MCF 10A (cell line): ENCODE results near the gene MET. TPM values are rescaled to one million over a fixed set of nuclear protein-coding genes. Genes with fewer than 3 reads are reported as not detected.

Experiments used
- BruUV-seq: library from RNA; stranded (reverse); fragments of 400-500 nt; replicated peaks from 2 replicates; lab custom pipeline; 2021; lab: Mats Ljungman, UMichigan
- CTCF ChIA-PET: fragments of 300-600 bp; sonication (Branson Sonifier 250); formaldehyde crosslinking; extraction: SDS; loops from one replicate; lab custom pipeline; 2021; ENCODE audit warnings: antibody characterized with exemption, inconsistent platforms; lab: Yijun Ruan, JAX
- POLR2A ChIA-PET: fragments of 300-600, 350-650 bp; sonication (Branson Sonifier 250); formaldehyde crosslinking; extraction: SDS; loops from one replicate; lab custom pipeline; 2020; ENCODE audit warnings: antibody characterized with exemption, inconsistent platforms; lab: Yijun Ruan, JAX
- DNase-seq: peaks from one replicate; pipeline ENCODE4 v3.0.0-alpha.2; 2018; ENCODE audit not compliant: unreplicated experiment
- H3K27ac Mint-ChIP-seq: one replicate; pipeline ENCODE4 v1.8.0; 2022; ENCODE audit warnings: mild to moderate bottlenecking, low read depth, mixed read lengths; ENCODE audit not compliant: unreplicated experiment
- H3K27me3 Mint-ChIP-seq: one replicate; pipeline ENCODE4 v1.8.0; 2022; ENCODE audit warnings: mixed read lengths; ENCODE audit not compliant: insufficient read depth, unreplicated experiment
- H3K36me3 Mint-ChIP-seq: one replicate; pipeline ENCODE4 v1.8.0; 2022; ENCODE audit warnings: mild to moderate bottlenecking, moderate library complexity, mixed read lengths; ENCODE audit not compliant: insufficient read depth, unreplicated experiment
- H3K4me1 Mint-ChIP-seq: one replicate; pipeline ENCODE4 v1.8.0; 2022; ENCODE audit warnings: mixed read lengths; ENCODE audit not compliant: insufficient read depth, unreplicated experiment
- H3K4me3 Mint-ChIP-seq: one replicate; pipeline ENCODE4 v1.8.0; 2022; ENCODE audit warnings: mild to moderate bottlenecking, moderate library complexity, mixed read lengths; ENCODE audit not compliant: unreplicated experiment
- H3K9me3 Mint-ChIP-seq: one replicate; pipeline ENCODE4 v1.8.0; 2022; ENCODE audit warnings: mixed read lengths; ENCODE audit not compliant: unreplicated experiment
- intact Hi-C: fragments of 100-400 bp; cut with micrococcal nuclease; formaldehyde crosslinking; loops from 2 replicates; pipeline ENCODE4 v1.14.1; 2022
- total RNA-seq: library from RNA; stranded (reverse); gene quantifications from 2 replicates; pipeline ENCODE4 v1.2.3, GENCODE V29; 2022
- TF ChIP-seq, protein P1 (sequence below): fragments of 200-600 bp; IDR thresholded peaks from one replicate; pipeline ENCODE4 v1.8.0; 2022; ENCODE audit warnings: antibody characterized with exemption, mild to moderate bottlenecking; ENCODE audit not compliant: unreplicated experiment

Gene MET
- total RNA-seq, 1 experiment from 2014 or later = 129 TPM

DNA sequence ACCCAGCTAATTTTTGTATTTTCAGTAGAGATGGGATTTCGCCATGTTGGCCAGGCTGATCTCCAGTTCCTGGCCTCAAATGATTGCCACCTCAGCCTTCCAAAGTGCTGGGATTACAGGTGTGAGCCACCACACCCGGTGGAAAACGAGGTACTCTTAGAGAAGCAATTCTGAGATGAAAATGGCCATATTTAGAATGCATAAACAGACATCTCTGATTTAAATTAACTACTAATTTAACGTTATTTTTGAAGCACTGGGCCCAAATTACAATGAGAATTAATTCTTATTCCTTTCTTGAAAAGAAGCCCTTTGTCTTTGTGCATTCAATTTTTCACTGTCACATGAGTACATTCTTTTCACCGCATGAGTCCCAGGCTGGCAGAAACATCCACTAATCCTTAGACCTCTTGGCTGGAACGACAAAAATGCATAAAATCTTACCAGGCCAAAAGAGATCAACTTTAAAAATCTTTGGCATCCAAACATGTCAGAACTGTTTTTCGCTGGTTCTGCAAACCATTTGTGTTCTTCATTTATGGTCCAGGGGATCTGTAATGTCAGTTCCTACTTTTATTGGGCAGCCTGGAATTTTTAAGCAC, 130.2 kb downstream of the MET start:
- peaks cover 23% of the 10 kb centered on the region for H3K4me1 Mint-ChIP-seq
- ChIA-PET CTCF (interaction anchor here (0.7 to 10.0 kb wide), 13 partner anchors 11 to 211 kb away, joined by 3 to 205 read pairs (median 3); partner anchors contain the start of gene MET), POLR2A (interaction anchor here (0.6 to 1.4 kb wide), 10 partner anchors 9 to 1563 kb away, joined by 3 to 7 read pairs (median 3); partner anchors contain the start of gene MET)
- intact Hi-C loops = no loop called here
- DNase-seq = no peak
- peaks cover 32% of the 10 kb centered on the region for H3K36me3 Mint-ChIP-seq
- TF ChIP-seq, protein P1, sequence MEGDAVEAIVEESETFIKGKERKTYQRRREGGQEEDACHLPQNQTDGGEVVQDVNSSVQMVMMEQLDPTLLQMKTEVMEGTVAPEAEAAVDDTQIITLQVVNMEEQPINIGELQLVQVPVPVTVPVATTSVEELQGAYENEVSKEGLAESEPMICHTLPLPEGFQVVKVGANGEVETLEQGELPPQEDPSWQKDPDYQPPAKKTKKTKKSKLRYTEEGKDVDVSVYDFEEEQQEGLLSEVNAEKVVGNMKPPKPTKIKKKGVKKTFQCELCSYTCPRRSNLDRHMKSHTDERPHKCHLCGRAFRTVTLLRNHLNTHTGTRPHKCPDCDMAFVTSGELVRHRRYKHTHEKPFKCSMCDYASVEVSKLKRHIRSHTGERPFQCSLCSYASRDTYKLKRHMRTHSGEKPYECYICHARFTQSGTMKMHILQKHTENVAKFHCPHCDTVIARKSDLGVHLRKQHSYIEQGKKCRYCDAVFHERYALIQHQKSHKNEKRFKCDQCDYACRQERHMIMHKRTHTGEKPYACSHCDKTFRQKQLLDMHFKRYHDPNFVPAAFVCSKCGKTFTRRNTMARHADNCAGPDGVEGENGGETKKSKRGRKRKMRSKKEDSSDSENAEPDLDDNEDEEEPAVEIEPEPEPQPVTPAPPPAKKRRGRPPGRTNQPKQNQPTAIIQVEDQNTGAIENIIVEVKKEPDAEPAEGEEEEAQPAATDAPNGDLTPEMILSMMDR = no peak
- peak overlapping the region; percentile 37 for H3K4me3 Mint-ChIP-seq
- no TSS peak for BruUV-seq
- H3K27ac Mint-ChIP-seq = peak overlapping the region; percentile 82
- H3K27me3 Mint-ChIP-seq = no peaks in the 10 kb centered on the region
- no peaks in the 10 kb centered on the region for H3K9me3 Mint-ChIP-seq

DNA sequence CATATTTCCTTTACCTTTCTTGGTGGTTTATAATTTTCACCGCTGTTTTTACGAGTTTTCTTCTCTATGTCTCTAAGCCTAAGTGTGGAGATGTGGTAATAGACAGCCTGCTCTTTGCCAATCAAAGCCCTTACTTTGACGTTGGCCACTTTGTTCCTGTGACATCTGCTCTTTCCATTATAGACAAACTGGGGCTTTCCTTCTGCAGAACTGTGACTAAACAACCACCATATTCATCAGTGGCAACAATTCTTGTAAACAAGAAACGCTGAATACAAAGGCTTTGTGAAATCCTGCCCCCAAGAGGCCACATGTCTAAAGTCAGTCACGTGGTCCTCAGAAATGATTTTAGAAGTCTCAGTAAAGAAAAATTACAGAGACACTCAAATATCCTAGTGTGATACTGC, 130.8 kb downstream of the MET start:
- peak overlapping the region; percentile 37 for H3K4me3 Mint-ChIP-seq
- CTCF ChIA-PET = interaction anchor here (0.7 to 10.0 kb wide), 8 partner anchors 23 to 600 kb away, joined by 3 to 205 read pairs (median 4); no protein-coding TSS in a partner anchor
- BruUV-seq = no TSS peak

DNA sequence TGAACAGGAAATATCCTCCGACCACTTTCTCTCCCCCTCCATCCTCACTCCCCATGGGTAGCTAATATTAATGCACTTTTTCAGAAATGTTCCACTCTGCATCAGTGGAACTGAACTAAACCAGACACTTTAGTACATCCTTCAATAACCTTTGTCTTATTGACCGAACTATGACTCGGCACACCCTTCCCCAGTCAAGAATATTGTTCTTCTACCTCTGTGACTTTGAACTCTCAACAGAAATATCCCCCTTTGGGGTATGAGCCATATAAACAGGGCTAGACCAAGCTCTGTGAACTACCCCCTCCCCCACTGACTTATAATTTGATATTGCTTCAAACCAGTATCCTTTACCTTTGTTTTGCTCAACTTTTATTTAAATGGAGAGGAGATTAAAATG, 132.5 kb downstream of the MET start:
- Mint-ChIP-seq H3K4me3 (no peak overlapping the region), H3K4me1 (peaks cover 22% of the 10 kb centered on the region), H3K27me3 (no peaks in the 10 kb centered on the region), H3K36me3 (peaks cover 10% of the 10 kb centered on the region), H3K9me3 (no peaks in the 10 kb centered on the region), H3K27ac (no peak overlapping the region)
- TF ChIP-seq, protein P1 = no peak
- CTCF ChIA-PET = interaction anchor here (0.6 to 10.0 kb wide), 9 partner anchors 49 to 1050 kb away, joined by 3 to 205 read pairs (median 4); no protein-coding TSS in a partner anchor
- intact Hi-C loops = no loop called here
- no TSS peak for BruUV-seq
- no peak for DNase-seq
- POLR2A ChIA-PET = interaction anchor here (0.7 kb wide), 2 partner anchors 130 to 532 kb away, joined by 3 read pairs; no protein-coding TSS in a partner anchor

More for the DNA sequence above, 130.8 kb downstream of the MET start:
- DNase-seq = peak; percentile 77
- Mint-ChIP-seq H3K27me3 (no peaks in the 10 kb centered on the region), H3K27ac (peak overlapping the region; percentile 82), H3K9me3 (no peaks in the 10 kb centered on the region), H3K4me1 (peaks cover 20% of the 10 kb centered on the region), H3K36me3 (peaks cover 27% of the 10 kb centered on the region)
- POLR2A ChIA-PET = interaction anchor here (0.7 to 1.1 kb wide), 2 partner anchors 11 to 169 kb away, joined by 3 to 4 read pairs; no protein-coding TSS in a partner anchor
- intact Hi-C loops = no loop called here
- TF ChIP-seq, protein P1 = peak; percentile 20

DNA sequence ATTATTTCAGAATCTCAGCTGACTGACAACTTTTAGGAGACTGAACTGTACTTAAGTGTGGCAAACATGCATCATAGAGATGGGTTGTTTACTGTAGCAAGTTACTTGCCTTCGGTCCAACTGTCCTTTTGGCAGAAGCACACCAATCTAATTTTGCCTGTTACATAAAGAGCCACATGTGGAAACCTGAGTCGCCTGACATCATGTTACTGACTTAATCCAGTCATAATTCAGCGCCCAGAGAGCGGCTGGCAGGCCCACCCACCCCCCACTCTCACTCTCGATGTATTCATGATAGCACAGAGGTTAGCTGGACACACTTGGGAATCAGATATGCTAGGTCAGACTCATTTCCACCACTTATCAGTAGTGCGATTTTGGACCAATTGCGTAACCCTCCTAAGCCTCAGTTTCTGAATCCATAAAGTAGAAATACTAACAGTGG, 133.1 kb downstream of the MET start:
- Mint-ChIP-seq H3K9me3 (no peaks in the 10 kb centered on the region), H3K36me3 (peaks cover 9% of the 10 kb centered on the region), H3K27ac (no peak overlapping the region), H3K4me1 (peaks cover 29% of the 10 kb centered on the region), H3K27me3 (no peaks in the 10 kb centered on the region), H3K4me3 (no peak overlapping the region)
- ChIA-PET CTCF (interaction anchor here (0.6 to 10.0 kb wide), 3 partner anchors 52 to 211 kb away, joined by 3 to 205 read pairs (median 10); no protein-coding TSS in a partner anchor), POLR2A (interaction anchor here (1.2 kb wide), 1 partner anchor 88 kb away, joined by 4 read pairs; no protein-coding TSS in a partner anchor)
- no TSS peak for BruUV-seq
- intact Hi-C loops = loop anchor here (5.0 kb wide), 1 partner anchor 278 kb away; the partner anchor contains the start of gene CAV1
- TF ChIP-seq, protein P1 = no peak
- DNase-seq = no peak
